DMS114 treated with DMSO at 0.1 percent for 48 hours (cell line): ENCODE data around the gene C1QTNF1.
"Not testable (repeated sequence)": the region's sequence is repeated elsewhere in the genome, so short reads cannot be mapped to it uniquely, and the experiment has no call there.

Experiments
- DNase-seq: peaks from one replicate; lab custom pipeline; 2025; ENCODE audit not compliant: unreplicated experiment; lab: John Stamatoyannopoulos, UW

Gene C1QTNF1

DNA sequence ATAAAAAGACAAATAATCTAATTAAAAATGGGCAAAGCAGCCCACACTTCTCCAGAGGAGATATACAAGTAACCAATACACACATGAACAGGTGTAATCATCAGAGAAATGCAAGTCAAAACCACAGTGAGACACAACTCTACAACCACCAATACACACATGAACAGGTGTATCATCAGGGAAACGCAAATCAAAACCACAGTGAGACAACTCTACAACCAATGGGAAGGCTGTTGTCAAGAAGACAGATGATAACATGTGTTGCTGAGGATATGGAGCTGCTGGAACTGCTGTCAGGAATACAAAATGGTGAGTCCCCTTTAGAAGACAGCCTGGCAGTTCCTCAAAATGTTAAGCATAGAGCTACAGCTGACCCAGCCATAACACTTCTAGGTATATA, 28.2 kb downstream of the C1QTNF1 start:
- no peak for DNase-seq

DNA sequence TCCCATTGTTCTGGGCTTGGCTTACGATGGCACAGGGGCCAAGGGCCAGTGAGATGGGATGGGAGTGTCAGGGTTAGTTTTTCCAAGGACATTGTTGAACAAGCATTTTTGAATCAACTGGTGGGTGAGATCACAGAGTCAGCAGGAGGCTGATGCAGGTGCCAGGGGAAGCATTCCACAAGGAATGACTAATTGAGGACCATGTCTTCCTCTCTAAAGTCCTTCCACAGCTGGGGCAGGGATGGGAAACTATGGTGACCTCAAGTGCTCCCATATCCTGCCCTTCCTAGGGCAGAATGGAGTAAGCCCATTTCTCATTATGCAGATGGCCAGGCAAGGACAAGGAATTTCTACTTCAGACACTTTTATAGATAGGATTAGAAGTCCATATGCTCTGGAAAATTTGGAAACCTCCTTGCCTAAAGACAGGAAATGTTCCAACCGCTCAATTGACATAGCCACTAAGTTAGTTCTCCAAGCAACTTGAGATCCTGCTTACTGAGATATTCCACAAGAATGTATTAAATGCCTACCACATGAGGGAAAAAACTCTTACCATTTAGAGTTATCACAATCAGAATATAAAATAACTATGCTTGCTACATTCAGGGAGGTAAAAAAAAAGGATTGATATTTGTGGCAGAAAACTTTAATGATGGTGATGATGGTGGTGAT, 29.4 kb downstream of the C1QTNF1 start:
- DNase-seq = no peak

DNA sequence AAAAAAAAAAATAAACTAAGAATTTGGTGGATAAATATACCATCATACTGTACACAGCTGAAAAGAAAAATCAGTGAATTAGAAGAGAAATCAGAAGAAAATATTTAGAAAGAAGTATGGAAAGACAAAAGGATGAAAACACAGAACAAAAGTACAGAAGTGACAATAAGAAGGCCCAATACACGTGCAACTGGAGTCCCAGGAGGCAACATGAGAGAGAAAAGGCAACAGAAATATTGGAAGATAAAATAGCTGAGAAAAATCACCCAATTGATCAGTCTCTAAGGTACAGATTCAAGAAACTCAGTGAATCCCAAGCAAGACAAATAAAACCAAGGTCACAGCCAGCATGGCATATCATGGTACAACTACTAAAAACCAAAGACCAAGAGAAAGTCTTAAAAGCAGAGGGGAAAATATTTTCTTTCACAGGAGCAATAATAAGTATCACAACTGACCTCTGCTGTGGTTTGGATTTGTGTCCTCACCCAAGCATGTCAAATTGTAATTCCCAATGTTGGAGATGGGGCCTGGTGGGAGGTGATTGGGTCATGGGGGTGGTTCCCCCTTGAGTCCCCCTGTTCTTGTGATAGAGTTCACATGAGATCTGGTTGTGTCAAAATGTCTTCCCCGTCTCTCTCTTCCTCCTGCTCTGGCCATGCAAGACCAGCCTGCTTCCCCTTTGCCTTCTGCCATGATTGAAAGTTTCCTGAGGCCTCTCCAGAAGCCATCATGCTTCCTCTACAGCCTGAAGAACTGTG, 30.4 kb downstream of the C1QTNF1 start:
- no peak for DNase-seq

DNA sequence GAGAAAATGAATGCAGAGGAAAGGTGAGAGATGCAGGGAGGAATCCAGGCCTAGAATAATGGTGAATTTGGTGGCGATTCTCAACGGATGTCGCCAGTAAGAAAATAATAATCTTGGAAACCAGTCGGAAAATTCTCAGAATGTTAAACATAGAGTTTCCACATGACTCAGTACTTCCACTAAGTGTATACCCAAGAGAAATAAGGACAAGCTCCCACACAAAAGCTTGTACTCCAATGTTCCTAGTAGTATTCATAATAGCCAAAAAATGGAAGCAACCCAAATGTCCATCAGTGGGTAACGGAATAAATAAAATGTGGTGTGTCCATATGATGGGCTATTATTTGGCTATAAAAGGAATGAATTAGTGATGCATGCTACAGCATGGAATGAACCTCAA, 31.2 kb downstream of the C1QTNF1 start:
- no peak for DNase-seq

- no peak for DNase-seq
These were observed 33.9 kb downstream of the C1QTNF1 start for GRCh38 chr17:79057737-79058385.

- DNase-seq = no peak
These were observed 38.7 kb downstream of the C1QTNF1 start for GRCh38 chr17:79062691-79063090.

DNA sequence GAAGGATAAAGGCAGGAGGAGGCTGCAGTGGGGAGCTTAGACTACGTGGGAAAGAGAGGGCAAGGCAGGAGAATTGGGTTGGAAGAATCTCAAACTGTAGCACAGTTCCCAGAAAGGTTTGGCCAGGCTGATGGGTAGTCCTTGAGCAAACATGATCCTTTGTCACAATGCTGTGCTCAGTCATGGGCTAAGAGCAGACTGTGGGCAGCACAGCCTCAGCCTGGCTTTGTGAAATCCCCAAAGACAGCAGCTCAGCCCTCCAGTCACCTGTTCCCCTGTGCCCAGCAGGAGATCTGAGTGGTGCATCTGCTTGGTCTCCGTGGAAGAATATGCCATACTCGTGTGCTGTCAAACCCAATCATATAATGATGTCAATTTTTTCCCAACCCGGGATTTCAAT, 40.1 kb downstream of the C1QTNF1 start:
- DNase-seq = no peak

DNA sequence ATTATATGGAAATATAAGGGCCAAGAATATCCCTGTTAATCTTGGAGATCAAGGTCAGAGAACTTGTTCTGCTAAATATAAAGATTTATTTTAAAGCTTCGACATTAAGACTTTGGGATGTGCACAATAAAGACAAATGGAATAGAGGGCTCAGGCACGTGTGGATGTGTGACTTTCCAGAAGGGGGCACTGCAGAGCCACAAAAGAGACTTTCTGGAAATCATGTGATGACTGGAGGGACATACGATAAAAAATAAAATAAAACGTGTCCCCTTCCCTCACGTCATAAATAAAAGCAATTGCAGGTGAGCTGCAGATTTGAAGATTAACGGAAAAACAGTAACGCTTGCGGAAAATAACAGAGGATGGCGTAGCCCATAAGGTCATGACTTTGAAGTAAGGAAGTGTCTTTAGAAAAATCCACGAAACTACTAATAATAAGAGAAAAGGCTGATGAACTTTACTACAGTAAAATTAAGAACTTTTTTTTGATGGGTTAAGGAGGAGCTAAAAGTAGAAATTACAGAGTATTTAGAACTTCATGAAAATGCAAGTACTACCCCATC, 41.2 kb downstream of the C1QTNF1 start:
- no peak for DNase-seq

DNA sequence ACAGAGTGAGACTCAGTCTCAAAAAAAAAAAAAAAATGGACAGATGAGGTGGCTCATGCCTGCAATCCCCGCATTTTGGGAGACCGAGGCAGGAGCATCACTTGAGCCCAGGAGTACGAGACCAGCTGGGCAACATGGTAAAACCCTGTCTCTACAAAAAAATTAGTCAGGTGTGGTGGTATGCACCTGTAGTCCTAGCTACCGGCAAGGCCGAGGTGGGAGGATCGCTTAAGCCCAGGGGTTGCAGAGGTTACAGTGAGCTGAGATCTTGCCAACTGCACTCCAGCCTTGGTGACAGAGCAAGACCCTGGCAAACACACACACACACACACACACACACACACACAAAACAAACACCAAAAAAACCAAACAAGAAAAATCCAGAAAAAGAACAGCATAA, 43.0 kb downstream of the C1QTNF1 start:
- no peak for DNase-seq

- DNase-seq = no peak
These were observed 46.4 kb downstream of the C1QTNF1 start for GRCh38 chr17:79070266-79070880.

DNA sequence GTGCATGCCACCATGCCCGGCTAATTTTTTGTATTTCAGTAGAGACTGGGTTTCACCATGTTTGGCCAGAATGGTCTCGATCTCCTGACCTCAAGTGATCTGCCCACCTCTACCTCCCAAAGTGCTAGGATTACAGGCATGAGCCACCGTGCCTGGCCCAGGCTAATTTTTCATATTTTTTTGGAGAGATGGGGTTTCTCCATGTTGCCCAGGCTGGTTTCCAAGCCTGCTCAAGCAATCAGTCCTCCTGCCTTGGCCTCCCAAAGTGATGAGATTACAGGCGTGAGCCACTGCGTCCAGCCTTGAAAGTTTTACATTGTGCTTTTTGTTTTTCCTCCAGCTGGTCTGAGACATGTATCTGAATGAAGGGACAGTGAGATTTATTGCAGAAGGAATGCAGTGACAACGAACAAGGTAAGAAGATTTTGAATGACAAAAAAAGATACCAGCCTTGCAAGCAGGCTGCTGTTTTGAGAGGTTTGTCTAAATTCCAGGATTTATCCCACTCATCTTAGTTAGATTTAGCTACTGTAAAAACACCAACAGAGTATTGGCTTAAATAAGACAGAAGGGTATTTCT, 47.3 kb downstream of the C1QTNF1 start:
- no peak for DNase-seq

DNA sequence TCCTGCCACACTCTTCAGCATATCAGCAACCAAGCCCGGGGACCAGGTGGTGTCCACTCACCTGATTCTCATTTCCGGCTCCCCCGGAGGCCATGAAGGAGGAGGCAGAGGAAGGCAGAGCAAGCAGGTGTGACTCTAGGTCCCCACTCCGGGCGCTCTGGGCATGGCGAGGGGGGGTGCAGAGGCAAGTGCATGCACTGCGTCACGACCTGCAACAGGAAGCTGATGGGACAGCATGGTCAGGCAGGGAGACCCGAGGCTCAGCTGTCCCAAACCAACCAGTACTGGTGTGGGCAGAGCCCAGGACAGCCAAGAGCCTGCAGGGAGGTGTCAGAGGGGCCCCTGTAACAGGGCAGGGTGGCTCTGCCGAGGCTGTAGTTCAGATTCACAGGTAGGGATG, 48.6 kb downstream of the C1QTNF1 start:
- no peak for DNase-seq

- no peak for DNase-seq
These were observed 49.2 kb downstream of the C1QTNF1 start for GRCh38 chr17:79073016-79073705.

DNA sequence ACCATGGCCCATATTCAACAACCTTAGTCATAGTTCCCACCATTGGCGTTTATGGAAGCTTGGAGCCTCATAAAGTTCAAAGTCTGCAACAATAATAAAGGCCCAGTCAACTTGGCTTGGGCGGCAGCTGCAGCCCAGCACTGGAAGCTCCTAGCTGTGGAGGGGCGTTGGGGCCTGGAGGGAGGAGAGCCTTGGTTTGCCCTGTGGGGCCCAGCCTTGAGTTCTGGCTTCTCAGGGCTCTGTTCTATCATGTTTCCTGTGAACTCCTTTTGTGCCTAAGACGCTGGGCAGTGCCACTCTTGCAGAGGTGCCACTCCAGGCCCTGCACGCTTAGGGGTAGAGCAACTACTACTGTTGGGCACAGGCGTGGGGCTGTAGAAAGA, 49.7 kb downstream of the C1QTNF1 start:
- DNase-seq = no peak

- DNase-seq = not testable (repeated sequence)
These were observed 50.2 kb downstream of the C1QTNF1 start for GRCh38 chr17:79074121-79074648.

GRCh38 chr17:79074649-79075445, 50.9 kb downstream of the C1QTNF1 start, which contains the start of gene ENGASE:
Gene ENGASE (plus strand): TSS chr17:79074824. CDS start chr17:79074945, 121 bp downstream.
- DNase-seq = peak; percentile 79

GRCh38 chr17:79075446-79075750, 51.4 kb downstream of the C1QTNF1 start:
- DNase-seq = no peak

DNA sequence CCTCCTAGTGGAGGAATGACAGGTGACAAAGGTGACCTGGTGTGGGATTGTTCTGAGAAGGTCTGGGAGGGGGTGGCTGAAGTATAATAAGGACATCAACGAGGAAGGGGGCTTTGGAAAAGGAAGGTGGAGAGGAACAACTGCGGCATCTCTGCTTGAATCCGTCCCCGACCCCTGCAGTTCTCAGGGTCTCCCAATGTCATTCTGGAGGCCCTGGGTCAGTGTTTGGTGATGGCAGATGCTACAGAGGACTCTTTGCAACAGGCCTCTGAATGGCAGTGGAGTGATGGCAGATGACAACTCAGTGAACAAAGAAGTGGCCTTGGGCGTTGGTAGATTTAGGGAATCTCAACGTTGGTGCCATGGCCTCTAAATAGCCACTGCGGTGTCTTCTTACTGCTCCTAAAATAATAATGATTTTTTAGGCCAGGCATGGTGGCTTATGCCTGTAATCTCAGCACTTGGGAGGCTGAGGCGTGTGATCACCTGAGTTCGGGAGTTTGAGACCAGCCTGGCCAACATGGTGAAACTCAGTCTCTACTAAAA, 52.0 kb downstream of the C1QTNF1 start:
- no peak for DNase-seq

DNA sequence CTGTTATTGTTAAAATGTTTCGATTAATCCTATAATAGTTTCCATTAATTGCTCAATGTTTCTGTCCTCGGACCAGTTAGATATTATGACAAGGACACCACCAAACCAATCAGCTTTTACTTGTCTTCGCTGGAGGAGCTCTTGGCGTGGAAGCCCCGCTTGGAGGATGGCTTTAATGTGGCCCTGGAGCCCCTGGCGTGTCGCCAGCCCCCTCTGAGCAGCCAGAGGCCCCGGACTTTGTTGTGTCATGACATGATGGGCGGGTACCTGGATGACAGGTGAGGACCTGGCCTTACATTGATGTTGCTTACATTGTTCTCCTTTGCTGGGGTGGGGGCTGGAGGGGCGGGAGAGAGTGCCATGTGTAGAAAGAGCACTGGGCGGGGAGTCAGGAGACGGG, 53.6 kb downstream of the C1QTNF1 start:
- no peak for DNase-seq
